H9 (cell line): Measurements from ENCODE around the gene ALDH1L1. TPM values are rescaled to one million over a fixed set of nuclear protein-coding genes. Genes with fewer than 3 reads are reported as not detected.

ENCODE experiments used
- DNase-seq: peaks from one replicate; pipeline ENCODE4 v3.0.0-alpha.2; 2017
- H2AFZ ChIP-seq: one replicate; pipeline ENCODE4 v1.6.1; 2013; ENCODE audit warnings: mild to moderate bottlenecking, low read length, control low read depth, moderate library complexity
- H2AK5ac ChIP-seq: 2 replicates; pipeline ENCODE4 v1.6.1; 2013; ENCODE audit warnings: low read length, control low read depth, mixed read lengths; ENCODE audit not compliant: insufficient read length
- H2BK120ac ChIP-seq: one replicate; pipeline ENCODE4 v1.6.1; 2013; ENCODE audit warnings: low read depth, mild to moderate bottlenecking, low read length, control low read depth, inconsistent platforms; ENCODE audit not compliant: poor library complexity, severe bottlenecking
- H2BK12ac ChIP-seq: 2 replicates; pipeline ENCODE4 v1.6.1; 2013; ENCODE audit warnings: low read length, control low read depth, mixed read lengths, low read depth; ENCODE audit not compliant: insufficient read length
- H2BK15ac ChIP-seq: 2 replicates; pipeline ENCODE4 v1.6.1; 2013; ENCODE audit warnings: low read depth, low read length, control low read depth
- H2BK20ac ChIP-seq: one replicate; pipeline ENCODE4 v1.6.1; 2013; ENCODE audit warnings: low read depth, mild to moderate bottlenecking, low read length, control low read depth, inconsistent platforms; ENCODE audit not compliant: poor library complexity, severe bottlenecking
- H2BK5ac ChIP-seq: 2 replicates; pipeline ENCODE4 v1.6.1; 2013; ENCODE audit warnings: low read length, control low read depth, mixed read lengths; ENCODE audit not compliant: insufficient read length
- H3K14ac ChIP-seq: 2 replicates; pipeline ENCODE4 v1.6.1; 2013; ENCODE audit warnings: low read length, control low read depth; ENCODE audit not compliant: insufficient read depth
- H3K18ac ChIP-seq: 2 replicates; pipeline ENCODE4 v1.6.1; 2013; ENCODE audit warnings: low read depth, mild to moderate bottlenecking, mixed read lengths, low read length, control low read depth; ENCODE audit not compliant: insufficient read length
- H3K23ac ChIP-seq: 2 replicates; pipeline ENCODE4 v1.6.1; 2013; ENCODE audit warnings: low read length, control low read depth, mixed read lengths, low read depth; ENCODE audit not compliant: insufficient read length
- H3K23me2 ChIP-seq: 2 replicates; pipeline ENCODE4 v1.6.1; 2013; ENCODE audit warnings: low read depth, mild to moderate bottlenecking, mixed read lengths, low read length, control low read depth; ENCODE audit not compliant: insufficient read length, poor library complexity, severe bottlenecking
- H3K27ac ChIP-seq: 2 replicates; pipeline ENCODE4 v1.5.1; 2013; ENCODE audit warnings: low read length, control low read depth, mixed read lengths, low read depth; ENCODE audit not compliant: insufficient read length
- H3K27me3 ChIP-seq: 2 replicates; pipeline ENCODE4 v1.6.1; 2013; ENCODE audit warnings: low read length, control low read depth, inconsistent platforms; ENCODE audit not compliant: insufficient read depth
- H3K4ac ChIP-seq: 2 replicates; pipeline ENCODE4 v1.6.1; 2013; ENCODE audit warnings: low read depth, mild to moderate bottlenecking, control low read depth, inconsistent platforms, low read length, moderate library complexity
- H3K4me1 ChIP-seq: 2 replicates; pipeline ENCODE4 v1.6.1; 2013; ENCODE audit warnings: low read length, control low read depth, inconsistent platforms; ENCODE audit not compliant: insufficient read depth
- H3K4me2 ChIP-seq: 2 replicates; pipeline ENCODE4 v1.6.1; 2013; ENCODE audit warnings: low read length, control low read depth, mixed read lengths; ENCODE audit not compliant: insufficient read length, insufficient read depth
- H3K56ac ChIP-seq: 2 replicates; pipeline ENCODE4 v1.6.1; 2013; ENCODE audit warnings: low read depth, mild to moderate bottlenecking, mixed read lengths, low read length, control low read depth; ENCODE audit not compliant: insufficient read length
- H3K79me1 ChIP-seq: 2 replicates; pipeline ENCODE4 v1.6.1; 2013; ENCODE audit warnings: low read depth, mild to moderate bottlenecking, moderate library complexity, low read length, control low read depth, inconsistent platforms; ENCODE audit not compliant: insufficient read depth, poor library complexity, severe bottlenecking
- H3K79me2 ChIP-seq: 2 replicates; pipeline ENCODE4 v1.6.1; 2013; ENCODE audit warnings: low read length, control low read depth, inconsistent platforms; ENCODE audit not compliant: insufficient read depth
- H3K9ac ChIP-seq: 2 replicates; pipeline ENCODE4 v1.6.1; 2013; ENCODE audit warnings: low read length, control low read depth, mixed read lengths; ENCODE audit not compliant: insufficient read length; ENCODE audit errors: extremely low read depth
- H3K9me3 ChIP-seq: one replicate; pipeline ENCODE4 v1.6.1; 2013; ENCODE audit warnings: low read depth, low read length, inconsistent platforms; ENCODE audit not compliant: control insufficient read depth
- H3T11ph ChIP-seq: one replicate; pipeline ENCODE4 v1.6.1; 2013; ENCODE audit warnings: mild to moderate bottlenecking, low read length, control low read depth, inconsistent platforms
- H4K20me1 ChIP-seq: one replicate; pipeline ENCODE4 v1.6.1; 2013; ENCODE audit not compliant: control insufficient read depth, insufficient read length, insufficient read depth
- H4K5ac ChIP-seq: 2 replicates; pipeline ENCODE4 v1.6.1; 2013; ENCODE audit warnings: low read depth, mild to moderate bottlenecking, mixed read lengths, low read length, control low read depth; ENCODE audit not compliant: insufficient read length
- H4K8ac ChIP-seq: replicated peaks from 2 replicates; pipeline ENCODE4 v1.6.1; 2013; ENCODE audit warnings: low read length, control low read depth, mixed read lengths, low read depth; ENCODE audit not compliant: insufficient read length
- H4K91ac ChIP-seq: 2 replicates; pipeline ENCODE4 v1.6.1; 2013; ENCODE audit warnings: low read depth, mild to moderate bottlenecking, moderate library complexity, mixed read lengths, low read length, control low read depth; ENCODE audit not compliant: insufficient read length
- H3K27ac Mint-ChIP-seq, 3 experiments: 2 replicates in 2 of 3; 3 replicates in 1 of 3; pipeline ENCODE4 v1.8.0; 2020 to 2021; ENCODE audit warnings: mixed read lengths in 3 of 3, mild to moderate bottlenecking in 1 of 3, moderate library complexity in 1 of 3
- H3K27me3 Mint-ChIP-seq: 2 replicates; pipeline ENCODE4 v1.8.0; 2021; ENCODE audit warnings: low read depth, mild to moderate bottlenecking, moderate library complexity, mixed read lengths
- H3K36me3 Mint-ChIP-seq, 3 experiments: 2 replicates in 2 of 3; 3 replicates in 1 of 3; pipeline ENCODE4 v1.8.0; 2020 to 2021; ENCODE audit warnings: low read depth in 3 of 3, mixed read lengths in 3 of 3; ENCODE audit not compliant: insufficient read depth in 1 of 3
- H3K4me1 Mint-ChIP-seq, 2 experiments: 2 replicates each; pipeline ENCODE4 v1.8.0; 2020; ENCODE audit warnings: mixed read lengths in 2 of 2
- H3K4me3 Mint-ChIP-seq, 2 experiments: 2 replicates in 1 of 2; 3 replicates in 1 of 2; pipeline ENCODE4 v1.8.0; 2020 to 2021; ENCODE audit warnings: mild to moderate bottlenecking in 2 of 2, mixed read lengths in 2 of 2, moderate library complexity in 1 of 2
- H3K9me3 Mint-ChIP-seq, 2 experiments: 2 replicates in 1 of 2; 3 replicates in 1 of 2; pipeline ENCODE4 v1.8.0; 2020; ENCODE audit warnings: mild to moderate bottlenecking in 2 of 2, mixed read lengths in 2 of 2, moderate library complexity in 1 of 2
- CTCF ChIP-seq: fragments of 200-600 bp; sonication (generic); conservative IDR thresholded peaks from 3 replicates; pipeline ENCODE4 v1.8.0; 2021; ENCODE audit warnings: antibody characterized with exemption, mild to moderate bottlenecking
- WGBS: extraction: QIAGEN DNeasy Blood & Tissue Kit; methylation state at CpG from one replicate; pipeline ENCODE4 v1.1.7; 2013; ENCODE audit warnings: missing lambda C conversion rate, low lambda C conversion rate, mixed read lengths; ENCODE audit not compliant: insufficient read length; ENCODE audit errors: extremely low coverage; 5-methylcytosine and 5-hydroxymethylcytosine counted together
- total RNA-seq: library from RNA; stranded (reverse); gene quantifications from 2 replicates; pipeline ENCODE4 v1.2.1, GENCODE V29; 2021

ALDH1L1 gene
- total RNA-seq, 1 experiment from 2014 or later, result 0.90 TPM

GRCh38 chr3:126161309-126161708, 19.1 kb downstream of the ALDH1L1 start:
- no peak overlapping the region for H2BK120ac ChIP-seq
- H3K27ac ChIP-seq, result no peak overlapping the region
- no peak overlapping the region for H2BK15ac ChIP-seq
- no peak overlapping the region for H2AK5ac ChIP-seq
- no peak overlapping the region for H3K27ac Mint-ChIP-seq
- no peak overlapping the region for H2BK20ac ChIP-seq
- TF ChIP-seq CTCF, result no peak
- no peak overlapping the region for H3K56ac ChIP-seq
- no peak overlapping the region for H2AFZ ChIP-seq
- H2BK12ac ChIP-seq, result no peak overlapping the region
- H3K14ac ChIP-seq, result no peak overlapping the region
- no peak overlapping the region for H4K91ac ChIP-seq
- peaks cover 0 to 2% of the 10 kb centered on the region in 2 experiments; a peak in 1 of 5 replicates for H3K9me3 Mint-ChIP-seq
- no peak overlapping the region for H3K9ac ChIP-seq
- H3K4ac ChIP-seq, result no peak overlapping the region
- H3K27me3 ChIP-seq, result no peaks in the 10 kb centered on the region
- peaks cover 4% of the 10 kb centered on the region for H3K27me3 Mint-ChIP-seq
- H3K79me1 ChIP-seq, result no peaks in the 10 kb centered on the region
- no peak overlapping the region for H2BK5ac ChIP-seq
- no peak overlapping the region for H3T11ph ChIP-seq
- H3K18ac ChIP-seq, result no peak overlapping the region
- no peak overlapping the region for H4K5ac ChIP-seq
- DNase-seq, result no peak
- no peak overlapping the region for H3K4me2 ChIP-seq
- no peaks in the 10 kb centered on the region for H3K79me2 ChIP-seq
- H3K4me3 Mint-ChIP-seq, result no peak overlapping the region
- no peaks in the 10 kb centered on the region for H3K9me3 ChIP-seq
- H4K8ac ChIP-seq, result no peak overlapping the region
- no peaks in the 10 kb centered on the region for H4K20me1 ChIP-seq
- no peaks in the 10 kb centered on the region for H3K4me1 ChIP-seq
- no peaks in the 10 kb centered on the region for H3K23me2 ChIP-seq
- peaks cover 4 to 11% of the 10 kb centered on the region in 2 experiments; a peak in 3 of 4 replicates for H3K4me1 Mint-ChIP-seq
- WGBS, result no CpG with 5 or more reads among the region's 5 CpGs
- H3K36me3 Mint-ChIP-seq, result peaks cover 0 to 5% (median 2%) of the 10 kb centered on the region in 3 experiments; a peak in 2 of 7 replicates
- H3K23ac ChIP-seq, result no peak overlapping the region
